Hepatocyte (in vitro differentiated cells): Measurements from ENCODE around the gene AMDHD2.

Source experiments
- CTCF ChIP-seq: fragments of 200-600 bp; sonication (generic); IDR thresholded peaks from 2 replicates; pipeline ENCODE4 v1.5.1; 2016; ENCODE audit warnings: antibody characterized with exemption, mild to moderate bottlenecking; ENCODE audit not compliant: poor library complexity
- EZH2 ChIP-seq: fragments of 200-600 bp; sonication (generic); IDR thresholded peaks from 2 replicates; pipeline ENCODE4 v1.6.1; 2016; ENCODE audit warnings: antibody characterized with exemption, mild to moderate bottlenecking, borderline replicate concordance

GRCh38 chr16:2497695-2498484 is 22.3 kb upstream of the AMDHD2 start:
- no peak for TF ChIP-seq CTCF
- no peak for TF ChIP-seq EZH2
